CD4-positive, alpha-beta T cell (primary cell): ENCODE results near the gene CMKLR1. TPM values are rescaled to one million over a fixed set of nuclear protein-coding genes. Genes with fewer than 3 reads are reported as not detected.

Source experiments
- ATAC-seq: fragments of 200-7000 bp; cut with Tn5 transposase; one replicate; pipeline ENCODE4 v1.10.0; 2022; ENCODE audit warnings: mild to moderate bottlenecking; ENCODE audit not compliant: poor library complexity
- CTCF ChIA-PET: fragments of 350-600 bp; sonication (Branson Sonifier 250); formaldehyde crosslinking; loops from one replicate; lab custom pipeline; 2021; ENCODE audit warnings: antibody characterized with exemption, inconsistent platforms; lab: Charles Lee
- POLR2A ChIA-PET: fragments of 350-600 bp; sonication (Branson Sonifier 250); formaldehyde crosslinking; loops from one replicate; lab custom pipeline; 2021; ENCODE audit warnings: antibody characterized with exemption, inconsistent platforms; lab: Charles Lee
- DNase-seq, 14 experiments: peaks; one replicate each; pipeline ENCODE4 v3.0.0-alpha.2; 2013 to 2020; ENCODE audit warnings: mixed read lengths in 2 of 14
- H3K27ac ChIP-seq, 2 donors: one replicate each; pipeline versions ENCODE4 v1.5.1 to v1.7.0; 2013; ENCODE audit warnings: low read length in 2 of 2, low read depth in 1 of 2, mild to moderate bottlenecking in 1 of 2
- H3K27me3 ChIP-seq, 2 experiments: 1 replicate in 1 of 2; 2 replicates in 1 of 2; pipeline versions ENCODE4 v1.6.1 to v1.7.0; 2013; ENCODE audit warnings: low read length in 2 of 2, control low read depth in 1 of 2, mild to moderate bottlenecking in 1 of 2, moderate library complexity in 1 of 2; ENCODE audit not compliant: insufficient read depth in 2 of 2, control insufficient read depth in 1 of 2
- H3K36me3 ChIP-seq: one replicate; pipeline ENCODE4 v1.6.1; 2013; ENCODE audit warnings: low read length, control low read depth; ENCODE audit not compliant: insufficient read depth
- H3K4me1 ChIP-seq: one replicate; pipeline ENCODE4 v1.6.1; 2013; ENCODE audit warnings: low read length, control low read depth; ENCODE audit not compliant: insufficient read depth
- H3K4me3 ChIP-seq: one replicate; pipeline ENCODE4 v1.5.1; 2013; ENCODE audit warnings: mild to moderate bottlenecking, low read length, moderate library complexity
- H3K9me3 ChIP-seq, 2 experiments: 1 replicate in 1 of 2; 2 replicates in 1 of 2; pipeline versions ENCODE4 v1.6.1 to v1.7.0; 2013; ENCODE audit warnings: low read length in 2 of 2, mild to moderate bottlenecking in 2 of 2, control low read depth in 1 of 2, moderate library complexity in 1 of 2; ENCODE audit not compliant: control insufficient read depth in 1 of 2, insufficient read depth in 1 of 2
- H3K27ac Mint-ChIP-seq: one replicate; pipeline ENCODE4 v1.8.0; 2020; ENCODE audit warnings: mixed read lengths
- H3K27me3 Mint-ChIP-seq: one replicate; pipeline ENCODE4 v1.8.0; 2021; ENCODE audit warnings: mixed read lengths
- H3K36me3 Mint-ChIP-seq: one replicate; pipeline ENCODE4 v1.8.0; 2021; ENCODE audit warnings: low read depth, mixed read lengths
- H3K4me1 Mint-ChIP-seq: one replicate; pipeline ENCODE4 v1.8.0; 2021; ENCODE audit warnings: low read depth, mixed read lengths
- H3K4me3 Mint-ChIP-seq: one replicate; pipeline ENCODE4 v1.8.0; 2020; ENCODE audit warnings: mild to moderate bottlenecking, mixed read lengths
- H3K9me3 Mint-ChIP-seq: one replicate; pipeline ENCODE4 v1.8.0; 2020; ENCODE audit warnings: mixed read lengths
- CTCF ChIP-seq: fragments of 200-600 bp; IDR thresholded peaks from one replicate; pipeline ENCODE4 v1.8.0; 2022; ENCODE audit warnings: antibody characterized with exemption, mild to moderate bottlenecking
- intact Hi-C, 2 experiments: fragments of 100-400 bp; cut with DNase I in 1 of 2; cut with micrococcal nuclease in 1 of 2; formaldehyde crosslinking; loops; one replicate each; pipeline versions ENCODE4 v1.15.1 to v1.9.0; 2023 to 2025; cut with DNase I, micrococcal nuclease
- total RNA-seq, 174 experiments: library from RNA in 2 of 174; stranded (reverse) in 2 of 174; gene quantifications; one replicate each; pipeline ENCODE4 v1.2.3 and lab custom pipeline; 2021 to 2026

CMKLR1 gene
- total RNA-seq, 2 experiments from 2014 or later: not detected

GRCh38 chr12:108299980-108300696 is 39.0 kb downstream of the CMKLR1 start:
- H3K4me1 ChIP-seq: peaks cover 18% of the 10 kb centered on the region
- peaks cover 6% of the 10 kb centered on the region for H3K27me3 Mint-ChIP-seq
- H3K27ac Mint-ChIP-seq: no peak overlapping the region
- no peaks in the 10 kb centered on the region for H3K9me3 Mint-ChIP-seq
- no peaks in the 10 kb centered on the region for H3K36me3 Mint-ChIP-seq
- H3K4me1 Mint-ChIP-seq: peaks cover 27% of the 10 kb centered on the region
- peaks cover 0 to 4% of the 10 kb centered on the region in 2 experiments for H3K27me3 ChIP-seq
- DNase-seq (no peak), ATAC-seq (no peak)
- no peak overlapping the region for H3K27ac ChIP-seq
- ChIA-PET CTCF (no interaction called here), POLR2A (no interaction called here)
- no peak overlapping the region for H3K4me3 Mint-ChIP-seq
- H3K4me3 ChIP-seq: no peak overlapping the region
- no peaks in the 10 kb centered on the region for H3K36me3 ChIP-seq
- no peak for TF ChIP-seq CTCF
- intact Hi-C loops: no loop called here
- no peaks in the 10 kb centered on the region for H3K9me3 ChIP-seq

GRCh38 chr12:108299516-108299915 is 39.6 kb downstream of the CMKLR1 start:
- peaks cover 27% of the 10 kb centered on the region for H3K4me1 Mint-ChIP-seq

GRCh38 chr12:108298761-108299275 is 40.3 kb downstream of the CMKLR1 start:
- Histone ChIP-seq H3K27ac (no peak overlapping the region), H3K27me3 (peaks cover 0 to 4% of the 10 kb centered on the region in 2 experiments), H3K4me1 (peaks cover 18% of the 10 kb centered on the region), H3K4me3 (no peak overlapping the region), H3K9me3 (no peaks in the 10 kb centered on the region), H3K36me3 (no peaks in the 10 kb centered on the region)
- Mint-ChIP-seq H3K9me3 (no peaks in the 10 kb centered on the region), H3K4me1 (peaks cover 27% of the 10 kb centered on the region), H3K4me3 (no peak overlapping the region), H3K27me3 (no peaks in the 10 kb centered on the region), H3K36me3 (no peaks in the 10 kb centered on the region), H3K27ac (no peak overlapping the region)
- no peak for ATAC-seq
- intact Hi-C loops: no loop called here
- DNase-seq: no peak
- no peak for TF ChIP-seq CTCF
- ChIA-PET POLR2A (interaction anchor here (1.3 kb wide), 1 partner anchor 8 kb away, joined by 3 read pairs; no protein-coding TSS in a partner anchor), CTCF (no interaction called here)

More at GRCh38 chr12:108299516-108299915, 39.6 kb downstream of the CMKLR1 start:
- TF ChIP-seq CTCF: no peak
- Mint-ChIP-seq H3K9me3 (no peaks in the 10 kb centered on the region), H3K27ac (no peak overlapping the region), H3K4me3 (no peak overlapping the region), H3K36me3 (no peaks in the 10 kb centered on the region), H3K27me3 (peaks cover 5% of the 10 kb centered on the region)
- CTCF ChIA-PET: no interaction called here
- Histone ChIP-seq H3K36me3 (no peaks in the 10 kb centered on the region), H3K27me3 (peaks cover 0 to 4% of the 10 kb centered on the region in 2 experiments), H3K4me1 (peaks cover 18% of the 10 kb centered on the region), H3K27ac (no peak overlapping the region), H3K9me3 (no peaks in the 10 kb centered on the region), H3K4me3 (no peak overlapping the region)
- ATAC-seq (no peak), DNase-seq (no peak)
- POLR2A ChIA-PET: no interaction called here
- intact Hi-C loops: no loop called here
